Sigmoid colon (tissue), 4 donors: ENCODE results near the gene ZFYVE28.

Experiments used
- CTCF ChIP-seq, 4 experiments: fragments of 450-650 bp in 3 of 4; fragments of 200-600 bp in 1 of 4; IDR thresholded peaks; one replicate each; pipeline ENCODE4 v1.5.1; 2016 to 2019; ENCODE audit warnings: antibody characterized with exemption in 4 of 4, mild to moderate bottlenecking in 3 of 4, moderate library complexity in 2 of 4
- POLR2A ChIP-seq, 2 donors: fragments of 450-650 bp; IDR thresholded peaks; one replicate each; pipeline ENCODE4 v1.6.1; 2016; ENCODE audit warnings: antibody characterized with exemption in 2 of 2, mild to moderate bottlenecking in 2 of 2, moderate library complexity in 2 of 2
- POLR2AphosphoS5 ChIP-seq, 4 donors: sonication (generic); formaldehyde crosslinking; IDR thresholded peaks; one replicate each; pipeline ENCODE4 v1.6.1; 2017; ENCODE audit warnings: antibody characterized with exemption in 4 of 4

DNA sequence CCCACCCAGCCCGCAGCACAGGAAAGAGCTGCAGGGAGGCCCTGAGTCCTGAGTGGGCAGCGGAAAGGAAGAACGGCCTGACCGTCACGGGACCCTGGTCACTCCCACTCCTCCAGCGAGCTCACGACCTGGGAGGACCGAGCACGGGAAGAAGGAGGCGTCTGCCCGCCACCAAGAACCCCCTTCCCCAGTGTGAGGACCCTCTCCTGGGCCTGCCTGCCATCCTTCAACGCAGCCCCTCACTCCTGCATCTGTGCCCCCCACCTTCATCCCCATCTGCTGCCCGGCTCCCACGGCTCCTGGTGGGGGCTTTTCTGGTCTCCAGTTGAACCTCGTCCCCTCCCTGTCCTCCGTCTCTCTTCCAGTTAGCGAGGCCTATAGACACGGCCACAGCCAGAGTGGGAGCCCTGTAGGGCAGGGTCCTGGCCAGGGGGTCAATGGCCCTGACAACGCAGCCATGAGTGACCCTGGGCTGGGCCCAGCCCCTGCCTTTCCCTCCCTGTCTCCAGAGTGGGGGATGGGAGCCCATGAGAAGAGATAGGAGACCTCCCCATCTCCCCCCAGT, 115.2 kb downstream of the ZFYVE28 start:
- no peak for TF ChIP-seq POLR2A (IDR thresholded peaks at IDR 0.05)
- TF ChIP-seq CTCF (IDR thresholded peaks at IDR 0.05) = no peak
- no peak for TF ChIP-seq POLR2AphosphoS5 (IDR thresholded peaks at IDR 0.05)
